IgD-negative memory B cell (primary cell): ENCODE data around the gene CLDN6. TPM values are rescaled to one million over a fixed set of nuclear protein-coding genes. Genes with fewer than 3 reads are reported as not detected.

Experiments used
- polyA plus RNA-seq: library from polyadenylated mRNA; unstranded; fragments of 300-500 nt; fragmentation: Illumina TruSeq; gene quantifications from one replicate; pipeline ENCODE4 v1.2.3, GENCODE V29; 2021

The CLDN6 gene
- polyA plus RNA-seq, 1 donor from 2014 or later: not detected

Other genes with a start within 250 kb of the CLDN6 start
- 262 TPM for gene ELOB, start 240.9 kb downstream of the CLDN6 start, polyA plus RNA-seq
- gene PRSS33, start 230.6 kb downstream of the CLDN6 start, polyA plus RNA-seq: not detected
- not detected for gene PRSS41, start 219.7 kb downstream of the CLDN6 start, polyA plus RNA-seq
- 10.4 TPM for gene PRSS21, start 200.9 kb downstream of the CLDN6 start, polyA plus RNA-seq
- gene ZG16B, start 187.9 kb downstream of the CLDN6 start, polyA plus RNA-seq: not detected
- gene PRSS22, start 160.0 kb downstream of the CLDN6 start, polyA plus RNA-seq: not detected
- 20.8 TPM for gene FLYWCH2, start 135.0 kb downstream of the CLDN6 start, polyA plus RNA-seq
- gene FLYWCH1, start 106.3 kb downstream of the CLDN6 start, polyA plus RNA-seq: 14.8 TPM
- gene KREMEN2, start 53.9 kb downstream of the CLDN6 start, polyA plus RNA-seq: 1.5 TPM
- 1.9 TPM for gene PAQR4, start 48.8 kb downstream of the CLDN6 start, polyA plus RNA-seq
- 1.4 TPM for gene PKMYT1, start 37.7 kb downstream of the CLDN6 start, polyA plus RNA-seq
- gene CLDN9, start 5.3 kb downstream of the CLDN6 start, polyA plus RNA-seq: not detected
- 0.31 TPM for gene TNFRSF12A, start 2.2 kb upstream of the CLDN6 start, polyA plus RNA-seq
- 26.2 TPM for gene HCFC1R1, start 5.8 kb upstream of the CLDN6 start, polyA plus RNA-seq
- gene THOC6, start 5.9 kb upstream of the CLDN6 start, polyA plus RNA-seq: 48.2 TPM
- gene BICDL2, start 18.8 kb upstream of the CLDN6 start, polyA plus RNA-seq: not detected
- gene MMP25, start 28.4 kb upstream of the CLDN6 start, polyA plus RNA-seq: 0.40 TPM
- 59.8 TPM for gene IL32, start 47.5 kb upstream of the CLDN6 start, polyA plus RNA-seq
- not detected for gene ZSCAN10, start 81.1 kb upstream of the CLDN6 start, polyA plus RNA-seq
- not detected for gene ZNF205, start 94.4 kb upstream of the CLDN6 start, polyA plus RNA-seq
- gene ZNF213, start 116.8 kb upstream of the CLDN6 start, polyA plus RNA-seq: 1.9 TPM
- gene OR1F1, start 170.0 kb upstream of the CLDN6 start, polyA plus RNA-seq: not detected
- gene ZNF200, start 217.0 kb upstream of the CLDN6 start, polyA plus RNA-seq: 8.3 TPM
- not detected for gene MEFV, start 238.4 kb upstream of the CLDN6 start, polyA plus RNA-seq